H9 (cell line): ENCODE data around the gene MARCHF7. TPM values are rescaled to one million over a fixed set of nuclear protein-coding genes. Genes with fewer than 3 reads are reported as not detected.

Experiments
- DNase-seq: peaks from one replicate; pipeline ENCODE4 v3.0.0-alpha.2; 2017
- H2AFZ ChIP-seq: one replicate; pipeline ENCODE4 v1.6.1; 2013; ENCODE audit warnings: mild to moderate bottlenecking, low read length, control low read depth, moderate library complexity
- H2AK5ac ChIP-seq: 2 replicates; pipeline ENCODE4 v1.6.1; 2013; ENCODE audit warnings: low read length, control low read depth, mixed read lengths; ENCODE audit not compliant: insufficient read length
- H2BK120ac ChIP-seq: one replicate; pipeline ENCODE4 v1.6.1; 2013; ENCODE audit warnings: low read depth, mild to moderate bottlenecking, low read length, control low read depth, inconsistent platforms; ENCODE audit not compliant: poor library complexity, severe bottlenecking
- H2BK12ac ChIP-seq: 2 replicates; pipeline ENCODE4 v1.6.1; 2013; ENCODE audit warnings: low read length, control low read depth, mixed read lengths, low read depth; ENCODE audit not compliant: insufficient read length
- H2BK15ac ChIP-seq: 2 replicates; pipeline ENCODE4 v1.6.1; 2013; ENCODE audit warnings: low read depth, low read length, control low read depth
- H2BK20ac ChIP-seq: one replicate; pipeline ENCODE4 v1.6.1; 2013; ENCODE audit warnings: low read depth, mild to moderate bottlenecking, low read length, control low read depth, inconsistent platforms; ENCODE audit not compliant: poor library complexity, severe bottlenecking
- H2BK5ac ChIP-seq: 2 replicates; pipeline ENCODE4 v1.6.1; 2013; ENCODE audit warnings: low read length, control low read depth, mixed read lengths; ENCODE audit not compliant: insufficient read length
- H3K14ac ChIP-seq: 2 replicates; pipeline ENCODE4 v1.6.1; 2013; ENCODE audit warnings: low read length, control low read depth; ENCODE audit not compliant: insufficient read depth
- H3K18ac ChIP-seq: 2 replicates; pipeline ENCODE4 v1.6.1; 2013; ENCODE audit warnings: low read depth, mild to moderate bottlenecking, mixed read lengths, low read length, control low read depth; ENCODE audit not compliant: insufficient read length
- H3K23ac ChIP-seq: 2 replicates; pipeline ENCODE4 v1.6.1; 2013; ENCODE audit warnings: low read length, control low read depth, mixed read lengths, low read depth; ENCODE audit not compliant: insufficient read length
- H3K23me2 ChIP-seq: 2 replicates; pipeline ENCODE4 v1.6.1; 2013; ENCODE audit warnings: low read depth, mild to moderate bottlenecking, mixed read lengths, low read length, control low read depth; ENCODE audit not compliant: insufficient read length, poor library complexity, severe bottlenecking
- H3K27ac ChIP-seq: 2 replicates; pipeline ENCODE4 v1.5.1; 2013; ENCODE audit warnings: low read length, control low read depth, mixed read lengths, low read depth; ENCODE audit not compliant: insufficient read length
- H3K27me3 ChIP-seq: 2 replicates; pipeline ENCODE4 v1.6.1; 2013; ENCODE audit warnings: low read length, control low read depth, inconsistent platforms; ENCODE audit not compliant: insufficient read depth
- H3K4ac ChIP-seq: 2 replicates; pipeline ENCODE4 v1.6.1; 2013; ENCODE audit warnings: low read depth, mild to moderate bottlenecking, control low read depth, inconsistent platforms, low read length, moderate library complexity
- H3K4me1 ChIP-seq: 2 replicates; pipeline ENCODE4 v1.6.1; 2013; ENCODE audit warnings: low read length, control low read depth, inconsistent platforms; ENCODE audit not compliant: insufficient read depth
- H3K4me2 ChIP-seq: 2 replicates; pipeline ENCODE4 v1.6.1; 2013; ENCODE audit warnings: low read length, control low read depth, mixed read lengths; ENCODE audit not compliant: insufficient read length, insufficient read depth
- H3K56ac ChIP-seq: 2 replicates; pipeline ENCODE4 v1.6.1; 2013; ENCODE audit warnings: low read depth, mild to moderate bottlenecking, mixed read lengths, low read length, control low read depth; ENCODE audit not compliant: insufficient read length
- H3K79me1 ChIP-seq: 2 replicates; pipeline ENCODE4 v1.6.1; 2013; ENCODE audit warnings: low read depth, mild to moderate bottlenecking, moderate library complexity, low read length, control low read depth, inconsistent platforms; ENCODE audit not compliant: insufficient read depth, poor library complexity, severe bottlenecking
- H3K79me2 ChIP-seq: 2 replicates; pipeline ENCODE4 v1.6.1; 2013; ENCODE audit warnings: low read length, control low read depth, inconsistent platforms; ENCODE audit not compliant: insufficient read depth
- H3K9ac ChIP-seq: 2 replicates; pipeline ENCODE4 v1.6.1; 2013; ENCODE audit warnings: low read length, control low read depth, mixed read lengths; ENCODE audit not compliant: insufficient read length; ENCODE audit errors: extremely low read depth
- H3K9me3 ChIP-seq: one replicate; pipeline ENCODE4 v1.6.1; 2013; ENCODE audit warnings: low read depth, low read length, inconsistent platforms; ENCODE audit not compliant: control insufficient read depth
- H3T11ph ChIP-seq: one replicate; pipeline ENCODE4 v1.6.1; 2013; ENCODE audit warnings: mild to moderate bottlenecking, low read length, control low read depth, inconsistent platforms
- H4K20me1 ChIP-seq: one replicate; pipeline ENCODE4 v1.6.1; 2013; ENCODE audit not compliant: control insufficient read depth, insufficient read length, insufficient read depth
- H4K5ac ChIP-seq: 2 replicates; pipeline ENCODE4 v1.6.1; 2013; ENCODE audit warnings: low read depth, mild to moderate bottlenecking, mixed read lengths, low read length, control low read depth; ENCODE audit not compliant: insufficient read length
- H4K8ac ChIP-seq: replicated peaks from 2 replicates; pipeline ENCODE4 v1.6.1; 2013; ENCODE audit warnings: low read length, control low read depth, mixed read lengths, low read depth; ENCODE audit not compliant: insufficient read length
- H4K91ac ChIP-seq: 2 replicates; pipeline ENCODE4 v1.6.1; 2013; ENCODE audit warnings: low read depth, mild to moderate bottlenecking, moderate library complexity, mixed read lengths, low read length, control low read depth; ENCODE audit not compliant: insufficient read length
- H3K27ac Mint-ChIP-seq, 3 experiments: 2 replicates in 2 of 3; 3 replicates in 1 of 3; pipeline ENCODE4 v1.8.0; 2020 to 2021; ENCODE audit warnings: mixed read lengths in 3 of 3, mild to moderate bottlenecking in 1 of 3, moderate library complexity in 1 of 3
- H3K27me3 Mint-ChIP-seq: 2 replicates; pipeline ENCODE4 v1.8.0; 2021; ENCODE audit warnings: low read depth, mild to moderate bottlenecking, moderate library complexity, mixed read lengths
- H3K36me3 Mint-ChIP-seq, 3 experiments: 2 replicates in 2 of 3; 3 replicates in 1 of 3; pipeline ENCODE4 v1.8.0; 2020 to 2021; ENCODE audit warnings: low read depth in 3 of 3, mixed read lengths in 3 of 3; ENCODE audit not compliant: insufficient read depth in 1 of 3
- H3K4me1 Mint-ChIP-seq, 2 experiments: 2 replicates each; pipeline ENCODE4 v1.8.0; 2020; ENCODE audit warnings: mixed read lengths in 2 of 2
- H3K4me3 Mint-ChIP-seq, 2 experiments: 2 replicates in 1 of 2; 3 replicates in 1 of 2; pipeline ENCODE4 v1.8.0; 2020 to 2021; ENCODE audit warnings: mild to moderate bottlenecking in 2 of 2, mixed read lengths in 2 of 2, moderate library complexity in 1 of 2
- H3K9me3 Mint-ChIP-seq, 2 experiments: 2 replicates in 1 of 2; 3 replicates in 1 of 2; pipeline ENCODE4 v1.8.0; 2020; ENCODE audit warnings: mild to moderate bottlenecking in 2 of 2, mixed read lengths in 2 of 2, moderate library complexity in 1 of 2
- CTCF ChIP-seq: fragments of 200-600 bp; sonication (generic); conservative IDR thresholded peaks from 3 replicates; pipeline ENCODE4 v1.8.0; 2021; ENCODE audit warnings: antibody characterized with exemption, mild to moderate bottlenecking
- WGBS: extraction: QIAGEN DNeasy Blood & Tissue Kit; methylation state at CpG from one replicate; pipeline ENCODE4 v1.1.7; 2013; ENCODE audit warnings: missing lambda C conversion rate, low lambda C conversion rate, mixed read lengths; ENCODE audit not compliant: insufficient read length; ENCODE audit errors: extremely low coverage; 5-methylcytosine and 5-hydroxymethylcytosine counted together
- total RNA-seq: library from RNA; stranded (reverse); gene quantifications from 2 replicates; pipeline ENCODE4 v1.2.1, GENCODE V29; 2021

The MARCHF7 gene
- total RNA-seq, 1 experiment from 2014 or later: 111 TPM

- H3K18ac ChIP-seq: no peak overlapping the region
- no CpG with 5 or more reads among the region's 1 CpG for WGBS
- no peak overlapping the region for H2AFZ ChIP-seq
- H2BK5ac ChIP-seq: no peak overlapping the region
- H3K56ac ChIP-seq: no peak overlapping the region
- Mint-ChIP-seq H3K4me3 (no peak overlapping the region), H3K27ac (peak overlapping the region in 2 of 3 experiments; percentile 37 to 84; a peak in 3 of 7 replicates), H3K4me1 (peaks cover 0 to 2% of the 10 kb centered on the region in 2 experiments; a peak in 1 of 4 replicates), H3K36me3 (peaks cover 34 to 77% (median 71%) of the 10 kb centered on the region in 3 experiments), H3K9me3 (no peaks in the 10 kb centered on the region), H3K27me3 (no peaks in the 10 kb centered on the region)
- H3K23ac ChIP-seq: no peak overlapping the region
- no peak overlapping the region for H2BK15ac ChIP-seq
- H4K20me1 ChIP-seq: no peaks in the 10 kb centered on the region
- H3K27ac ChIP-seq: no peak overlapping the region
- H3K79me1 ChIP-seq: peaks cover 7% of the 10 kb centered on the region
- no peak for TF ChIP-seq CTCF
- no peak overlapping the region for H3K9ac ChIP-seq
- no peak overlapping the region for H2AK5ac ChIP-seq
- H3K27me3 ChIP-seq: no peaks in the 10 kb centered on the region
- no peak for DNase-seq
- no peak overlapping the region for H4K8ac ChIP-seq
- H3K4ac ChIP-seq: no peak overlapping the region
- H2BK120ac ChIP-seq: no peak overlapping the region
- no peak overlapping the region for H2BK20ac ChIP-seq
- no peak overlapping the region for H4K91ac ChIP-seq
- H3T11ph ChIP-seq: no peak overlapping the region
- no peak overlapping the region for H2BK12ac ChIP-seq
- no peak overlapping the region for H3K14ac ChIP-seq
- H4K5ac ChIP-seq: no peak overlapping the region
- H3K4me1 ChIP-seq: no peaks in the 10 kb centered on the region
- H3K23me2 ChIP-seq: no peaks in the 10 kb centered on the region
- H3K4me2 ChIP-seq: no peak overlapping the region
- H3K9me3 ChIP-seq: no peaks in the 10 kb centered on the region
- H3K79me2 ChIP-seq: peaks cover 6% of the 10 kb centered on the region; the same call in 1 of the 2 replicates
These were observed 23.3 kb downstream of the MARCHF7 start for GRCh38 chr2:159735648-159736047.
